Measurements from ENCODE around the gene GPR132.
"Not testable (repeated sequence)": the region's sequence is repeated elsewhere in the genome, so short reads cannot be mapped to it uniquely, and the experiment has no call there.

Gene GPR132

GRCh38 chr14:105073720-105074600, 8.7 kb upstream of the GPR132 start:
- no peak for DNase-seq

GRCh38 chr14:105072892-105073719, 7.9 kb upstream of the GPR132 start:
- DNase-seq, result no peak

GRCh38 chr14:105072381-105072861, 7.2 kb upstream of the GPR132 start:
- DNase-seq, result no peak

- DNase-seq, result no peak
These were observed 6.7 kb upstream of the GPR132 start for GRCh38 chr14:105071942-105072341.

GRCh38 chr14:105071326-105071725, 6.1 kb upstream of the GPR132 start:
- DNase-seq, result no peak

GRCh38 chr14:105070760-105071137, 5.5 kb upstream of the GPR132 start:
- no peak for DNase-seq

GRCh38 chr14:105069871-105070759, 4.9 kb upstream of the GPR132 start:
- DNase-seq, result no peak

GRCh38 chr14:105069522-105069870, 4.3 kb upstream of the GPR132 start:
- DNase-seq, result no peak

GRCh38 chr14:105068818-105069217, 3.6 kb upstream of the GPR132 start:
- no peak for DNase-seq

- no peak for DNase-seq
These were observed 2.7 kb upstream of the GPR132 start for GRCh38 chr14:105067969-105068301.

- no peak for DNase-seq
These were observed 2.1 kb upstream of the GPR132 start for GRCh38 chr14:105067140-105067968.

- DNase-seq, result no peak
These were observed 1.2 kb upstream of the GPR132 start for GRCh38 chr14:105066240-105067071.

- no peak for DNase-seq
These were observed 498 bp downstream of the GPR132 start for GRCh38 chr14:105064721-105065143.

- DNase-seq, result no peak
These were observed 1.2 kb downstream of the GPR132 start for GRCh38 chr14:105064001-105064400.

- DNase-seq, result not testable (repeated sequence)
These were observed 1.7 kb downstream of the GPR132 start for GRCh38 chr14:105063506-105063905.

GRCh38 chr14:105063056-105063455, 2.2 kb downstream of the GPR132 start:
- no peak for DNase-seq

GRCh38 chr14:105062048-105062433, 3.2 kb downstream of the GPR132 start:
- DNase-seq, result no peak

- peak; percentile 39 for DNase-seq
These were observed 3.7 kb downstream of the GPR132 start for GRCh38 chr14:105061428-105062047.

- DNase-seq, result peak; percentile 34
These were observed 4.3 kb downstream of the GPR132 start for GRCh38 chr14:105060751-105061427.
